Endothelial cell of umbilical vein (primary cell): ENCODE measurements around the gene DDX24.

ENCODE experiments used
- EZH2 ChIP-seq: IDR thresholded peaks from 2 replicates; pipeline ENCODE4 v1.6.1; 2012; ENCODE audit warnings: borderline replicate concordance, low read depth, mild to moderate bottlenecking, moderate library complexity, low read length, inconsistent platforms; ENCODE audit not compliant: severe bottlenecking
- FOS ChIP-seq: IDR thresholded peaks from 2 replicates; pipeline ENCODE4 v1.6.1; 2011; ENCODE audit warnings: mild to moderate bottlenecking, low read length, moderate library complexity, borderline replicate concordance; ENCODE audit not compliant: insufficient read depth
- GATA2 ChIP-seq: IDR thresholded peaks from 2 replicates; pipeline ENCODE4 v1.7.0; 2011; ENCODE audit warnings: low read depth, mild to moderate bottlenecking, moderate library complexity, mixed read lengths, low read length; ENCODE audit not compliant: insufficient read length, insufficient read depth
- JUN ChIP-seq: IDR thresholded peaks from 2 replicates; pipeline ENCODE4 v1.6.1; 2011; ENCODE audit warnings: borderline replicate concordance, low read depth; ENCODE audit not compliant: insufficient read length, insufficient read depth
- MYC ChIP-seq: IDR thresholded peaks from one replicate; pipeline ENCODE4 v1.6.1; 2011; ENCODE audit warnings: mild to moderate bottlenecking, low read depth, low read length
- POLR2A ChIP-seq: IDR thresholded peaks from 2 replicates; pipeline ENCODE4 v1.6.1; 2012; ENCODE audit warnings: low read depth, mild to moderate bottlenecking, control low read depth, low read length
- POLR2AphosphoS5 ChIP-seq: IDR thresholded peaks from 2 replicates; pipeline ENCODE4 v1.6.1; 2012; ENCODE audit warnings: low read depth, mild to moderate bottlenecking, control low read depth, low read length, moderate library complexity; ENCODE audit not compliant: insufficient read depth
- TF ChIP-seq, protein P1 (sequence below), 2 donors: IDR thresholded peaks; 1 replicate in 1 of 2; 2 replicates in 1 of 2; pipeline ENCODE4 v1.5.1; 2011; ENCODE audit warnings: low read length in 2 of 2, mild to moderate bottlenecking in 2 of 2, moderate library complexity in 2 of 2, control low read depth in 1 of 2, inconsistent platforms in 1 of 2, low read depth in 1 of 2; ENCODE audit not compliant: insufficient read depth in 1 of 2; ENCODE audit errors: extremely low read depth in 1 of 2
- TF ChIP-seq, protein P2 (sequence below): IDR thresholded peaks from 2 replicates; pipeline ENCODE4 v1.6.1; 2011; ENCODE audit not compliant: insufficient read depth, insufficient read length

DNA sequence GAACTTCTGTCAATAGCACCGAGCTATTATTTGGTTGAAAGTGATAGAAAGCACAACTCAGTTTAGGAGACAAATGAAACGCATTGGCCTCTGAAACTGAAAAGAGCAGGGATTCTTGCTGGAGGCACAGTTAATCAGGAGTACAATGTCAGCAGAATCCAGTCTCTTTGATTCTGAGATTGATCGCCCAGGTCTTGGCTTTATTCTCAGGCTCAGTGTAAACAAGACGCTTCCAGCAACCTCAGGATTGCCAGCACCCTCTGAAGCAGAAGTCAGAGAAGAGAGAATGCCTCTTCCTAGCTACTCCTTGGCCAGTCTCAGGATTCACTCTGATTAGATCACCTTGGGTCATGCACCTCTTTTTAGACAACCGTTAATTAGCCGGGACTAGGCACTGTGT lies 66.6 kb downstream of the DDX24 start:
- TF ChIP-seq, protein P1, sequence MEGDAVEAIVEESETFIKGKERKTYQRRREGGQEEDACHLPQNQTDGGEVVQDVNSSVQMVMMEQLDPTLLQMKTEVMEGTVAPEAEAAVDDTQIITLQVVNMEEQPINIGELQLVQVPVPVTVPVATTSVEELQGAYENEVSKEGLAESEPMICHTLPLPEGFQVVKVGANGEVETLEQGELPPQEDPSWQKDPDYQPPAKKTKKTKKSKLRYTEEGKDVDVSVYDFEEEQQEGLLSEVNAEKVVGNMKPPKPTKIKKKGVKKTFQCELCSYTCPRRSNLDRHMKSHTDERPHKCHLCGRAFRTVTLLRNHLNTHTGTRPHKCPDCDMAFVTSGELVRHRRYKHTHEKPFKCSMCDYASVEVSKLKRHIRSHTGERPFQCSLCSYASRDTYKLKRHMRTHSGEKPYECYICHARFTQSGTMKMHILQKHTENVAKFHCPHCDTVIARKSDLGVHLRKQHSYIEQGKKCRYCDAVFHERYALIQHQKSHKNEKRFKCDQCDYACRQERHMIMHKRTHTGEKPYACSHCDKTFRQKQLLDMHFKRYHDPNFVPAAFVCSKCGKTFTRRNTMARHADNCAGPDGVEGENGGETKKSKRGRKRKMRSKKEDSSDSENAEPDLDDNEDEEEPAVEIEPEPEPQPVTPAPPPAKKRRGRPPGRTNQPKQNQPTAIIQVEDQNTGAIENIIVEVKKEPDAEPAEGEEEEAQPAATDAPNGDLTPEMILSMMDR (IDR thresholded peaks at IDR 0.05; ENCODE audit: extremely low read depth in 1 of 2, insufficient read depth in 1 of 2, low read depth in 1 of 2, low read length in 2 of 2), result no peak
- TF ChIP-seq POLR2A, result no peak
- TF ChIP-seq EZH2, result no peak
- no peak for TF ChIP-seq MYC
- TF ChIP-seq, protein P2, sequence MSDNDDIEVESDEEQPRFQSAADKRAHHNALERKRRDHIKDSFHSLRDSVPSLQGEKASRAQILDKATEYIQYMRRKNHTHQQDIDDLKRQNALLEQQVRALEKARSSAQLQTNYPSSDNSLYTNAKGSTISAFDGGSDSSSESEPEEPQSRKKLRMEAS, result no peak
- no peak for TF ChIP-seq FOS
- no peak for TF ChIP-seq POLR2AphosphoS5
- TF ChIP-seq GATA2, result no peak
- no peak for TF ChIP-seq JUN
